HG03520 (cell line): Measurements from ENCODE around the gene STYXL2.

Experiments
- ATAC-seq: cut with Tn5 transposase; IDR thresholded peaks from one replicate; pipeline ENCODE4 v1.9.1; 2021; ENCODE audit warnings: mild to moderate bottlenecking, moderate library complexity; ENCODE audit not compliant: unreplicated experiment

Gene STYXL2

DNA sequence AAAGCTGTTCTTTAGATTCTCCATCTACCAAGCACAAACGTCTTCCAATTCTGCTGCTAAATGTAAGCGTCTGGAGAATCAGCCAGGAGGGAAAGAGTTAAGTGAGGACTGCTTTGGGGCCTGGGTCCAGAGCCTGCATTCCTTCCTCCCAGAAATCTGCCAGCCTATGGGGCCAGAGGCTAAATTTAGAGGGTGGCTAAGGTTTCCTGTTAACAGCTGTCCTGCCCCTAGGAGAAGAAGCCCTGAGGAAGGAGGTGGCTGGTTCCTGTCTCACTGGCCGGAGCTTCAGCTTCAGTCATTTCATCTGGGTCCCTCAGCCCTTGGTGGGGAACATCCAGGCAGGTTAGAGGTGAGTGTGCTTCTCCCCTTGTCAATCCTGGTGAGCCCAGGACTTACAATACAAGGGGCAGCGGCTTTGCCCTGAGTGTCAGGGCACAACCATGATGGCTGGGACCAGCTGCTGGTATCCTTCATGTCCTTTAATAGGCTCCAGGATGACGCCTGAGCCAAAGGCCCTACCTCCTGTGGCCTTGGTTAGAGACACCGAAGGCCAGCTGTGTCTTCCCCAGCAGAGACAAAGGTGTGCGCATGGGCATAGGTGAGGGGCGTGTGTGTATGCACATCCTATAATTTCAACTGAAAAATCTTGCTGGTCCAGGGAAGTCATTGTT lies at the start of gene STYXL2:
Gene STYXL2 (plus strand): TSS at position 230 of the 671 bp plus-strand sequence. CDS start 775 bp downstream, outside the sequence.
- no peak for ATAC-seq

DNA sequence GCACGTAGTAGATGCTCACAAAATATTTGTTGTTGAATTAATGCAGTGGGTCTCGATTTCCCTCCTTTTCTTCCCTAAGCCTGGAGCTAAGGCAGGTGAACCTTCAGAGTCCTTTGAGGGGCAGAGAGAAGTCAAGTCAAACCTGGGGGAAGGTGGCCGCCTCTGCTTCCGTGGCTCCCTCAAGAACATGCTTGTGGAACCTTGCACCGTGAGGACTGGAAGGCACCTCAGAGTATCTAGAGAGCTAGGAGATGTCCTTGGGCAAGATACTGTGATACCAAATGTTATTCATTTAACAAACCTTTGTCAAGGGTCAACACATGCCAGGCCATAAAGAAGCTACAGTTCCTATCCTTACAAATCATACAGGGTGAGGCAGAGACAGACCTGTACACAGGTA lies 42.0 kb upstream of the STYXL2 start:
- ATAC-seq = no peak

DNA sequence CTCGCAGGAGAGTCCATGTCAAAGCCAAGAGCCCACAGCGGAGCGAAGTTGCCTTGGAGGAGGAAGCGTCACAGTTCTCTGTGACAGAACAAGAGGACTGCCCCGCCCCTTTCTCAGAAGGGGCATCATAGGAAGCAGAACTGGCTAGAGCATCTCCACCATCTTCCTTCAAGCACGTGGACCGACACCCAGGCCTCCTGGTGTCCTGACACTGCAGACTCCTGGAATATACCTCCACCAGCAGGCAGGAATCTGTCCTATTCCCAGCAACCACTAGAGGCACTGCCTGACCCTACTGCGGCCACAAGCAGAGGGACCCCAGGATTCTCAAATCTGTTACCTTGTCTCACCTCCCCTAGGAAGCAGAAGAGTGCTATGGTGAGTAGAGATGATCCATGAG lies 41.5 kb upstream of the STYXL2 start:
- ATAC-seq = no peak

DNA sequence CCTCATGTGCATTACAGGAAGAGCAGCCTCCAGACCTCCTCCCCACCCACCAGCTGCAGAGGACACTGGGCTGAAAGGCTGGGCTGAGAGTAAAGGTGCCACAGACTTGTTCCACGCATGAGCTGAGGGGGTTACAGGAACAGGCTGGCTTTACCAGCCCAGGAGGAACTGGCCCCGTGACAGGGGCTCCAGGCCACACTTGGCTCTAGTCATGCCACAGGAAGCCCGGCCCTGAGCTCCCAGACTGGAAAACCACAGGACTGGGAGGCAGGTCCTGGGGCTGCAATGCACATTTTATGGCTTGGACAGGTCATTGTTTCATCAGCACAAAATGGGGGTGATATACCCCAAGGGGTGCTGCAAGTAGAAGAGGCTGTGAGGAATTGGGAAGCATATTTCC lies 39.3 kb upstream of the STYXL2 start:
- ATAC-seq = no peak

DNA sequence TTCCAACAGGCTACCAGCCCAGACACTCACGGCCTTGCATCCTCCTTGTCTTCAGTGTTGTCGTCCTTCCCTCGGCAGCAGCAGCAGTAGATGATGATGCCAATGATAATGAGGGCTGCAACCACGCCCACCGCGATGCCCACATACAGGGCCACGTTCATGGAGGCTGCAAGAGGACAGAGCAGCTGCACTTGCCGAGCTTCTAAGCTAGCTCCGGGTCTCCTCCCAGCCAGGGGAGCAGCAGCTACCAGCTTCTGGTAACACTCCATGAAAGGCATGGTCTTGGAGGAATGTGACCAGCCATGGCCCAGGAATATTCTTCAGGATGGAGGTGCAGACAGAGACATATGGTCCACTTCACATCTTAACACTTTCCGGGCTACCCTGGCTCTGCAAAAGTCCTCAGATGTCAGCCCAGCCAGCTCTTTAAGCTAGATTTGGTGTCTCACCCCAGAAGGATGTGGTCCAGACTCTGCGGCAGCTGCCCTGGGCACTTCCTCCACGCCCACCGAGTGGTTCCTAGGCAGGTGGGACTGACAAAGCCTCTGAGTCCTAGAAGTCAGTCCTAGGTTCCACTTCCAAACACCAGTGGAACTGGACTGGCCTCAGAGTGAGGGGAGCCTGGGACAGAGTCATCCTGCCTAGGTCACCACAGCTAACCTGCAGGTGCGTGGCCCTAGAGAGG lies 38.8 kb upstream of the STYXL2 start:
- no peak for ATAC-seq

DNA sequence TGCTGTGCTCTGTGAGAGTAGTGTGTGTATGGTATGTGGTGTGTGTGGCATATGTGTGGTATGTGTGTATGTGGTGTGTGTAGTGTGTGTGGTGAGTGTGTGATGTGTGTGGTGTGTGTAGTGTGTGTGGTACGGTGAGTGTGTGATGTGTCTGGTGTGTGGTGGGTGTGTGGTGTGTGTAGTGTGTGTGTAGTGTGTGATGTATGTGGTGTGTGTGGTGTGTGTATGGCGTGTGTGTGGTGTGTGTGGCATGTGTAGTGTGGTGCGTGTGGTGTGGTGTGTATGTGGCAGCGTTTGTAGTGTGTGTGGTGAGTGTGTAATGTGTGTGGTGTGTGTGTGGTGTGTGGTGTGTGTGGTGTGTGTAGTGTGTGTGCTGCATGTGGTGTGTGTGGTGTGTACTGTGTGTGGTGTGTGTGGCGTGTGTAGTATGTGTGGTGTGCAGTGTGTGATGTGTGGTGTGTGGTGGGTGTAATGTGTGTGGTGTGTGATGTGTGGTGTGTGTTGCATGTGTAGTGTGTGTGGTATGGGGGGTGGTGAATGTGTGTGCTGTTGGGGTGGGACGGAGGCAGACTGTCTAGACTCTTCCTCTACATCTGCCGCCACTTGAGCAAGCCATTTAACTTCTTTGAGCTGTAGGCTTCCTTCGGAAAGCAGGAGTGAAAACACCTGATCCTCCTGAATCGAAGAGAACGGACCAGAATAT lies 37.2 kb upstream of the STYXL2 start:
- no peak for ATAC-seq

DNA sequence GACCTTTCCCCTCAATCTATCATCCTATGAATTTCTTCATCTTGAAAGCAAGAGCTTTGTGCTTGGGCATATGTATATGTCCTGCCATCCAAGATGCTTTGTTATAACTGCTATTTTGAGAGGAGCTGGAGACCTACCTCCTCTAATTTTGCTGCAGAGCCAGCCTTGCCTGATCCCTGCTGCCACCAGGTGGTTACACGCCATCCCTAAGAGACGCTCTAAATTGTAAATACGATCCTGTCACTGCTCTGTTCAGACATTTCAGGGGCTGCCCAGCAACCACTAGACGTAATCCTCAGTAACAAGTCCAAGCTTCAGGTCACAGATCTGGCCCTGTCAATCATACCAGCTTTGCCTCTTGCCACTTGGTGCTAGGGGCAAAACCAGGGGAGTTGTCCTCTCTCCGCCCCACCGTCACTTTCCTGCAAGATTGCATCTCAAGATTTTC lies 36.6 kb upstream of the STYXL2 start:
- ATAC-seq = peak; percentile 64

DNA sequence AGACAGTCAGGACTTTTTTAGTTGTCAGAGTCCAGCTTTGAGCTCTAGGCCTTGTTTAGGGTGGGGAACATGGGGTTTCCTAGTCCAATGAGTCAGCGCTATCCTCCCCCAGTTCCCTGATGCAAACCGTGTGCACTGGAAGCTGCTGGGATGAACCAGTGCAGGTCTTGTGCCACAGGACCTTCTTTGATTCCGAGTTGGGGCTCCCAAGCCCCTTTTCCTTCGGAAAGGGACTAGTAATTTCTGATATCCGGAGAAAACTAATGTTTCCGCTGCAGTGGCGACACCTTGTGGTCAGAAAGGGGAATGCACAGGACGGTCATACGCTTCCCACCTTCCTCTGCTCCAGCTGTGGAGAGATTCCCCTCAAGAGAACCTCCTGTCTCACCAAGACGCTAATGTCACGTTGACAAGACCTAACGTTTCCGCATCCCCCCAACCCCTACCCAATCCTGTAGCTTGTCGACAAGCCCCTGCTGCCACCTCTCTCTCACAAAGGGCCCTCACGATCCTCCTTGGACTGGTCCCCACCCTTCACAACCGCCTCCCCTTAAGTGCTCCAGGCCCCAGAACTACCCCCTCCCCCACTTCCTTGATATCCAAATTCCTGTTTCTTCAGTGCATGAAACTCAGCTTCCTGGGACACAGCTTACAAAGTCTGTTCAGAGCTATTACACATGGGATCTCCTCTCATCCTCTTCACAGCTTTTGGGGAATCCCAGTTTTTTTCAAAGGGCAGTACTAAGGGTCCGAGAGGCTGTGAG lies 34.6 kb upstream of the STYXL2 start:
- no peak for ATAC-seq

DNA sequence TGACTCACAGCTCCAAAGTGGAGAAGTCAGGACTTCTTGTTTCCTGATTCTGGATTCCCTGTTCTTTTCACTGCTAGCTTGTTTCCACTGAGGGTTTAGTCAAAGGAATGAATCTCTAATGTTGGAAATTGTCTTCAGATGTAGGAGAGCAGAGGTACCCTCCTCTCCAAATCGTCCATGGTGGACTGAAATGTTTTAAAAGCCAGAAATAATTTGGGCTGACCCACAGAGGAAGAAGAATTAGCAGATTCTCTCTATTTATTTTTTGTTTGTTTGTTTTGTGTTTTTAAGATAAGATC lies 34.1 kb upstream of the STYXL2 start:
- no peak for ATAC-seq

DNA sequence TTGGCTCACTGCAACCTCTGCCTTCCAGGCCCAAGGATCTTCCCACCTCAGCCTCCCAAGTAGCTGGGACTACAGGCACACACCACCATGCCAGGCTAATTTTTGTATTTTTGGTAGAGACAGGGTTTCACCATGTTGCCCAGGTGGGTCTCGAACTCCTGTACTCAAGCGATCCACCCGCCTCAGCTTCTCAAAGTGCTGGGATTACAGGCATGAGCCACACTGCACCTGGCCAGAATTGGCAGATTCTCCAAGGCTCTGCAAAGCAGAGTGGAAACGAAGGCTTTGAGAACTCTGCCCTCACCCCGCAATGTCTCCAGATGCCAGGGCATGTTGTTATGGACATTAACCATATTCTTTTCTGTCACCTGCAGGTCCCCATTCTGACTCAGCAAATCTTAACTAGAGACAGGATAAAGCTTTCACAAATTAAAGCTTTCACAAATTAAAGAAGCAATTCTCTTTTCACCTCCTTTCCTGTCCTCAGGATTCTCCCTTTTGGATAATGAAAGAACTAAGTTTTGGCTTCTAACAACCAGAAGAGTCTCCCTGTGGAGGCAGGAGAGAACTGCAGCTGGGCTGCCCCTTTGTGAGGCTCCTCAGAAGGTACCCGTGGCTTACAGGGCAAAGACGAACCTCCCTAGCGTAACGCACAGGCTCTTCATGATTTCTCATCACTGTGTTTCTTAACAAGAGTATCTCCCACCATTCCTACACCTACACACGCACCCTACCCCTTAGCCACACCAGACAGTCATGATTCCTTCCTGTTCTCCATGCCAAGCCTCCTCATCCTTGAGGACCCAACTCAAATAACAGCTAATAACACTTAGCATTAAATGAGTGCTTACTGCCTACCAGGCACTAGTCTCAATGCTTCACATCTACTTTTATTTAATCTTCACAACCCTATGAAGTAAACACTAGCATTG lies 33.5 kb upstream of the STYXL2 start:
- no peak for ATAC-seq

DNA sequence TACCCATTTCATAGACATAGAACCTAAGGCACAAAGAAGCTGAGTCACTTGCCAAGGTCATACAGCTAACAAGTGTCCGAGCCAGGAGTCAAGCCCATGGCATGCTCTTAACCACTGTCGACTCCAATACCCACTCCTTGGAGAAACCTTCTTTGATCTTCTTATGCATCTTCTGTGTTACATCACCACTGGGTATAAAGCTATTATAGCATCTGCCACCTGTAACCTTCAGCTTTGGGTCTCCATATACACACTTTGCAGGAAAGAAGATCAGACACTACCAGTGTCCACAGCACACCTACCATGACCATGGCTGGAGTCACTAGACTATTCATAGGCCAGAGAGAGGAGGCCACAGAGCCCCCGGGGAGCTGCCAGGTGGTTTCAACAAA lies 32.8 kb upstream of the STYXL2 start:
- no peak for ATAC-seq

DNA sequence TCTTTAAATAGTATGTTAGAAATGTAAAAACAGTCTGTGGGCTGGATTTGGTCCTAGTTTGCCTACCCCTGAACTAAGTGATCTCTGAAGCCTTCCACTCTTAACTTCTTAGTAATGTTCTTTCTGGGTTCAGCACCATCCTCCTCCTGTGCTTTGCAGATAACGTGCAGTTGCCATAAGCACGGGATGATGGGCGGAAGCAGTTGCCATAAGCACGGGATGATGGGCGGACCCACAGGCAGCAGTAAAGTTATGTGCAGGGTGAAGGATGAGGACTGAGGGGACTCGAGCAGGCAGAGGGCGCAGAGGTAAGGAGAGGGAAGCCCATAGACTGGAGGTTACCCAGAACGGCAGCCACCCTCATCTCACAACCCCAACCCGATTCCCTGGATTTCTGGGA lies 29.3 kb upstream of the STYXL2 start:
- no peak for ATAC-seq

DNA sequence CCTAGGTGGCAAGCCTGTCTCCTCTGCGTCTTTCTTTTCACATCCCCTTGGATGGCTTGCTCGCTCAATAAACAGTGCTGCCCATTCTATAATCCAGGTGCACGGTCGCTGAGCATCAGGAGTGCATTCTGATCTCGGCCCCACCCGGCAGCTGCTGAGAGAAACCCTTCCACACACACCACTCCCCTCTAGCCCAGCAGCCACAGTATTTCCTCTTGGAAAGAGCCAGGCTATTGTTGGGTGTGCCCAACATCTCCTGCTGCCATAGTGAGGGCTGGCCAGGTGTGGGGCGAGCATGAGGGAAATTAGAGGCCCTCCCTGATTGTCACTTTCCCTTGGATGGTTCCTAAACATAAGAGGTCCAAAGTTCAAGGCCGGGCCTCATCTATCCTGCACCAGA lies 28.4 kb upstream of the STYXL2 start:
- ATAC-seq = no peak

DNA sequence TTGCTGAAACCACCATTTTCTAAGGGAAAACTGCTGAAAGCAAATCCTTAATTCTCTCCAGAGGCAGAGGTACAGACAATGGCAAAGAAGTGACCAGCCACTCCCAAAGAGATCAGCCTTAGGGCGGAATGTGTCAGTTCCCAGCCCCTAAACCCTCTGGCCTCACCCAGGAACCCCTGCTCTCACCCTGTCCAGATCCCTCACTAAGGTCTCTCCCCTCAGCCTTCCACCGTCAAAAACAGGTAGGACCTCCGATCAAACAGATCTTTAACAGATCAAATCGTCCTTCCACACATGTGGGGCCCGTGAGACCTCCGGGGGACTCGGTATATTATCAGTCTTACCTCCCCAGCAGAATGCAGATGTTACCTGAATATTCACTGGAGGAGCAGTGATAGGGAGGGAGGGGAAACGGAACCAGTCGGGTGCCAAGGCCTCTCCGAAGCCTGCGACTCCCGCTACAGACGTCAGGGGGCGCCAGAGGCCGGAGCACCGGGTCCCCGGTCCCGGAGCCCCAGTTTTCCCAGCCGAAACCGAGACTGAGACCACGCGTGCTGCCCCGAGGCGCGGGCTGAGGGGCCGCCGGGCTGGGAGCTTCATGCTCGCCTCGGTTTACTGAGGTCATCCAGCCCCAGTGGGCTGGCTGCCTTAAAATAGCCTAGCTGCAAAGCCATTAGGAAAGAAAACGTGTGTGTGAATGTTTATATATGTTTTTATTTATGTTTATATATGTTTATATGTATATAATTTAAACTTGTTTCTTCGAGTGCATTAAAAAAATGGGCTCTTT lies 27.3 kb upstream of the STYXL2 start:
- ATAC-seq = peak; percentile 53

DNA sequence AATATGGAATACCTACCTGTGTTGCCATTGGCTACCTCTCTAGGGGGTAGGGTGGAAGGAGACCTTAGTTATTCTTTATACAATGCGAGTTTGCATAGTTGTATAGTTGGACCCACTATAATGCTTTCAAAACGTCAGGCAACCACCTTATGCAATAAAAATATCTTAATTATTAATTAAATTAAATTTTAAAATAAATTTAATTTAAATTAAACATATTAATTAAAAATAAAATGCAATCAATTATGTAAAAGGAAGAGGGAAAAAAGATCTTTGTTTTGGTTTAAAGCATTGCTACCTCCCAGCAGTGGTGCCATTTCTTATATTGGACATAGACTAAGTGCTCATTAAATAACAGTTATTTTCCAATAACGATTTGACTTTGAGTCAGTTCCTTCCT lies 26.0 kb upstream of the STYXL2 start:
- ATAC-seq = no peak

DNA sequence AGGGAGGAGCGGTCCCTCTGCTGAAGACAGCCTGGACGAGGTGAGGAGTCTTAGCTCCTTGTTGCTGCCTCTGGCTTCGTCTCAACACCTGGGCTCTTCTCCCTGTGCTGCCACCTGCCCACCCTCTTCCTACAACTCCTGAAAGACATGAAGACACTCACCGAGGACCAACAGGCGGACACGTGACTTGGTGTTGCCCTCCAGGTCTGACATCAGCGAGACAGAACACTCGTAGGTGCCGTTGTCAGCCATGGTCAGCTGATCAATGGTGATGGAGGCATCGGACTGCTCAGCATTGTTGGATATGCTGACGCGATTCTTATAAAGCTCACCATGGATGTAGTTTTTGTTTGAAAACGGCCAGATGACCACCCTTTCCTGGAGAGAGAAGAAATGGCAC lies 25.1 kb upstream of the STYXL2 start:
- no peak for ATAC-seq

DNA sequence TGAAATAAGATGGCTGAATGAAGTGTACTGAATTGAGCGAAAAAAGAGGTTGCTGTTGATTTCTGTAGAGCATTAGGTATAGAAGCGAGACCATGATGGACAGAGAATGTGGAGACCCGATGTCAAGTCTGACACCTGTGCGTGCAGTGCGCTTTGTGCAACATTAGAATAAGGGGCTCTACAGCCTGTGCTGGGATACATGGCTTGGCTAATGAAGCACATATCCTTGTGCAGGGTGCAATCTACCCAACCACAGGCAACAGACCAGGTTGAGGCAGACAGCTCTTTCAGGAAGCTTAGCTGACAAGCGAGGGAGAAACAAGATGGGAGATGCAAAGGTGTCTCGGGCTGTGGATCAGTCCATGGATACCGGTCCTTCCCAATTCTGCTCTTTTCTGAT lies 22.6 kb upstream of the STYXL2 start:
- ATAC-seq = no peak

DNA sequence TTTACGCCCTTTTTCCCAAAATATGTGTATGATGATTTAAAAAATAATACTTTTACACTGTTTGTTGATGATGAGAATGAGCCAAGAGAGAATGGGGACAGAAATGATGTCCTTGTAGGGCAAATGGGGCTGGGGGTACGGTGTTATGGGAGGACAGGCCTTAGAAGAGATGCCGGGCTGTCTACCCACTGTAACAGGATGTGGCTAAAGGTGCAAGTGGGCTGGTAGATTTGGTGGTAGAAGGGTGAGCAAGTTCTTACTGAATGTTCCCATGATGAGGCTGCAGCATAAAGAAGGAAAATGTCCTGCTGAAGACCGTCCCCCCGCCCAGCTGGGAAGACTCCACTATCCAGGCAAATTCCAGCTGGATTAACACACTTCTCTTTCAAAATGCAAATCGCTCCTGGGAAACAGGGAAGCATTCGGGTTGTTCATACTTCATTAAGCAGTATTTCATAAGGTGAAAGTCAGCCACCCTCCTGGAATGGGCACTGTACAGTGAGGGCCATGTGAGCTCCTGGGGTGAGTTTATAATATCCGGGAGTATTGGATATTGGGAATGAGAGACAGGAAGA lies 17.7 kb upstream of the STYXL2 start:
- ATAC-seq = no peak

DNA sequence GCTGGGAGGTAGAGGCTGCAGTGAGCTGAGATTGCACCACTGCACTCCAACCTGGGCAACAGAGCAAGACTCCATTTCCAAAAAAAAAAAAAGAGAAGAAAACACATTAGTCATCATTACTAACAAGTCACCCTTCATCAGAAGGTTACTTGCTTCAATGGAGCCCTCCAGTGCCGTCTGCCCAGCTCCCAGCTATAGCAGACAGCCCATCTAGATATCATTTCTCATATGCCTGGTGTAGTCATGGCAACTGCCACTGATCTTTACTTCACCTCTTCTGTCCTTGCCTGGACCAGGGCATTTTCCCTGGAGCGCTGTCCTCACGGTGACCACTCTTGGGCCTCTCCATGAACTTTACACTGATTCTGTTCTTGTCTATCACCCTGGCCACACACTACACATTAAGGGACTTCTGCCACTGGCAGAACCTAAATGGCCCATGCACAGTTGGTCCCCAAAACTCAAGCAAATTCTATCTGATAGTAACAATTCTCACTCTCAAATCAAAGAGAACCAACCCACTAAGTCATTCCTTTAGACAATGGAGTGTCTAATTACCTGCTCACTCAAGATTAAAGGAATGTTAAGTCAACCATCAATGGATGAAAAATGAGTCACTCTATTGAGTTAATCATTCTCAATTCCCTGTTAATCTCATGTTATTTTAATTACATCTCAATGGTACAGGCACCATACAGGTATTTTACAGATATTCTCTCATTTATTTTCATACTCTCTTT lies 16.6 kb upstream of the STYXL2 start:
- no peak for ATAC-seq
